Activated CD4-positive, alpha-beta T cell treated with anti-CD3 and anti-CD28 coated beads, Interleukin-2, amount 50 U/mL, for 48 hours (primary cell): ENCODE data around the gene MZB1.

ENCODE experiments used
- DNase-seq, 2 experiments: peaks; one replicate each; pipeline ENCODE4 v3.0.0-alpha.2; 2020

MZB1 gene, protein sequence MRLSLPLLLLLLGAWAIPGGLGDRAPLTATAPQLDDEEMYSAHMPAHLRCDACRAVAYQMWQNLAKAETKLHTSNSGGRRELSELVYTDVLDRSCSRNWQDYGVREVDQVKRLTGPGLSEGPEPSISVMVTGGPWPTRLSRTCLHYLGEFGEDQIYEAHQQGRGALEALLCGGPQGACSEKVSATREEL

GRCh38 chr5:139389701-139390638, at the start of gene MZB1:
Gene MZB1, minus strand, starts transcription at chr5:139389913. Its CDS starts 57 bp downstream, at chr5:139389856.
- DNase-seq, result peak; percentile 66 to 68

DNA sequence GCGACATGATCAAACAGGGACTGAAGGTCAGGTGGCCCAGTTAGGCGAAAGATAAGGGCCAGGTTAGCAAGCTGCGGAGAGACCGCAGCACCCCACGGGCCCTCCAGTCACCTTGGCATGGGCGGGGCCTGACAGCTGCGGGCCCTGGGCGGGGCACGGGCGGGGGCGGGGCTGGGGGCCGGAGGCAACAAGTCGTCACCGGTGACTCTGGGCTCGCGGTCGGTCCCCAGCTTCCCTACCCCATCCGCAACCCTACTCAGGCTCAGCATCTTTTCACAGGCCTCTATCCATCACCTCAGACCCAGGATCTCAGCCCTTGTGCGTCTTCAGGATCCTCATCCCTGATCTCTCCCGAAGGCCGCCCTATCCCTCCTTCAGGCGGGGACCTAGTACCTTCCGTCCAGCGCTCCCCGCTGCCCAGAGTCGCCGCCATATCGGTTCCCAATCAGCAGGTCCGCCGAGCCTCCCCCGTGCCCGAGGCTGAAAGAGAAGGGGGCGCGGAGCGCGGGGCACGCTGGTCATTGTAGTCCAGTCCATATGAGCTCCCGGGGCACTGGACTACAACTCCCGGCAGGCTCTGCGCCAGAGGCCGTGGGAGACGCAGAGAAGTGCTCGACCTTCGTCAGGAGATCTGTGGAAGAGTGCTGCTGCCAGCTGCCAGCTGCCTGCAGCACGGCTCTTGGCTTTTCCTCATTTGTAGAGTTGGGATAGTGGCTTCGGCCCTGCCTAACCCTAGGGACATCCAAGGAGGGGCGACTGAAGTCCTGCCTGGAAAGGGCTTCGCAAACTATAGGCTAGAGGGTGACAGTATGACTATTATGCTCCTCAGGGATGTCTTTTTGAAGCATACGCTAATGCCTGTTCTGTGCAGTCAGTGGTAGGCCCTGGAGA, 49.5 kb upstream of the MZB1 start, which contains the start of gene DNAJC18:
TSS of gene DNAJC18 (minus strand) at position 513 of the 891 bp plus-strand sequence. CDS start at position 433, 80 bp downstream.
- peak; percentile 93 to 95 for DNase-seq

DNA sequence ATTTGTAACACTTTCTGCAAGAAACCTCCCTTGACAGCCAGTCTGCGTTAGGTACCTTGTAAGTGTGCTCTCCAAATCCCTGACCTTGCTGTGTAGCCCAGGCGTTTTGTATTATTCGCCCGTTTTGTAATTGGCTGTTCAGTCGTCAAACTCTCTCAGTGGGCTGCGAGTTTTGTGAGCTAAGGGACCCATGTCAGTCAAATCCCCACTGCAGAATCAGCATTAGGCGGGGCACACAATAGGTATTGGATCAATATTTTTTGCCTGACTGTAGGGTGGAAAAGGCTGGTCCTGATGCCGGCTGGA, 48.9 kb upstream of the MZB1 start:
- DNase-seq, result no peak

GRCh38 chr5:139435676-139436075, 46.0 kb upstream of the MZB1 start:
- no peak for DNase-seq

DNA sequence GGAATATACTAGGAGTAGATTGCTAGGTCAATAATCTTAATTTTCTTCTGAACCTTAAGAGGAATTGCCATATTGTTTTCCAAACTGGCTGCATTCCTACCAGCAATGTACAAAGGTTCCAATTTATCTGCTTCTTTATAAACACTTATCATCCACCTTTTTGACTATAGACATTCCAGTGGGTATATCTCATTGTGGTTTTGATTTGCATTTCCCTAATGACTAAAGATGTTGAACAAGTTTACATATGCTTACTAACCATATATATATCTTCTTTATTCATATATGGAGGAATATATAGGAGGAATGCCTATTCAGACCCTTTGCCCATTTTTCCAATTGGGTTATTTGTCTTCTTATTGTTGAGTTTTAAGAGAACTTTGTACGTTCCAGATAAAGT, 42.0 kb upstream of the MZB1 start:
- no peak for DNase-seq

DNA sequence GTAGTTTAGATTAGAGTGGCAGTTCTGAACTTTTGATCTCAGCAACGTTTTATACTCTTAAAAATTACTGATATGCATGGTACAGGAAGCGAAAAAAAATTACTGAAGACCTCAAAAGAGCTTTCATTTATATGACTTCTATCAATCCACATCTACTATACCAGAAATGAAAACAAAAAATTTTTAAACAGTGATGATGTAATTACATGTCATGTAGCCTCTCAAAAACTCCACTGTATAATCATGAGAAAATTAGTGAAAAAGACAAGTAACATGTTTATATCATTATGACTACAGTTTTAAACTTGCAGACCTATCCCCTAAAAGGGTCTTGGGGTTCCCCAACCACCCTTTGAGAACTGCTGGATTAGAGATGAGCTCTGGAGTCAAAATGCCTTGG, 40.3 kb upstream of the MZB1 start:
- DNase-seq, result no peak

DNA sequence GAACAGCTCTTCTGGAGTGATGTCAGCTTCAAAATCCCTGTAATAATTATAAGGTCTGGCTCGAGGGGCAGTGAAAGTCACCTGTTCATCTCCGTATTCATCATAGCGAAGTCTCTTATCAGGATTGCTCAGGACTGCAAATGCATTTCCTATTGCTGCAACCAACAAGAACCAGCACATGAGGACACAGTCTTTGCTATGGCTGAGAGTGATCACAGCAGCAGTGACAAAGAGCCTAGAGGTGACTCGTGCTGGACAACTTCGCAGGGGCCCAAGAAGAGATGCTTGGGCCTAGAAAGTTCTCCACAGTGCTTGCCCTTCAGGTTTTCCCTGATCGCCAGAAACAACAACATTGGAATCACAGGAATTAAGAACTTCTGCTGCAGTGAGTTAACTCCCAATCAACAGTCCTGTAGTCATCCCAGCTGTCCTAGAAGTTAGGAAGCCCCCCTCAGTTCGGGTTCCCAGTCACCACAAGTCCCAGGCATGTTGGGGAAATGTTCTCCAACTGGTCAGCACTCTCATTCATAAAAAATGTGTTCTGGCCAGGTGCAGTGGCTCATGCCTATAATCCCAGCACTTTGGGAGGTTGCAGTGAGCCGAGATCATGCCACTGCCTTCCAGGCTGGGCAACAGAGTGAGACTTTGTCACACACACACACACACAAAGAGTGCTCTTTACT, 36.6 kb upstream of the MZB1 start:
- no peak for DNase-seq

GRCh38 chr5:139425497-139425896, 35.8 kb upstream of the MZB1 start:
- no peak for DNase-seq

GRCh38 chr5:139422307-139422893, 32.7 kb upstream of the MZB1 start:
- peak in 1 of 2 experiments; percentile 33 for DNase-seq

- DNase-seq, result no peak
These were observed 29.8 kb upstream of the MZB1 start for GRCh38 chr5:139419226-139420192.

DNA sequence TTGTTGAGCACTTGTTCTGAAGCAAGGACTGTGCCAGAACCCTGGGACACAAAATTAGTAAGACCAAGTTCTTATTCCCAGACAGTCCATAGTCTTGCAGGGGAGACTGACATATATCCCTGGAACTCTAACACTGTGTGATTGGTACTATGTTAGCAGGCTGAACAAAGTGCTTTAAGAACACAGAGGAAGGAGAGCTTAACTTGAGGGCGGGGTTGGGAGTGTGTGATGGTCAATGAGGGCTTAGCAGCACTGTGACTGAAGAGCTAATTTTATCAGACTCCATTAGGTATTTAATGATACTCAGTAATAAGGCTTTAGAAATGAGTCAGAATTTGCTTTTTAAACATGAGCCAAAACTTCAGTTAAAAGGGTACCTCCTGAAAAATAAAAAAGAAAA, 29.1 kb upstream of the MZB1 start:
- DNase-seq, result no peak

- no peak for DNase-seq
These were observed 27.5 kb upstream of the MZB1 start for GRCh38 chr5:139417214-139417613.

GRCh38 chr5:139416651-139417050, 26.9 kb upstream of the MZB1 start:
- no peak for DNase-seq

DNA sequence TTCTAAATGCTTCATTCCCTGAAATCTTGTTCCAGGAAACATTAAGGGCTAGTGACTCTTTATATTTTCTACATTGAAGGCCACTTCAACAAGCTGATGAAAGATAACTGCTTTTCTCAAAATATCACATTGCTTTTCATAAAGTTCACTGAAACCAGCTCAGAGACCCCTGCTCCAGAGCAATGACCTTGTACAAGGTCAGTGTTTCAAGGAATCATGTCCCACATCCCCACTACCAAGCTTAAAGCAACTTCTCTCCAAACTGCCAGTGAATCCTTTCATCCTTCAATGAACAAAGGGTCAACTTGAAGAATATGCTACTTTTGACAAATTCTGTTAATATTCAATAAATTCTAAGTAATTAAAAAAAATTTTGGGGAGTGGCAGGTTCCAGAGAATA, 26.2 kb upstream of the MZB1 start:
- no peak for DNase-seq

GRCh38 chr5:139415221-139415861, 25.6 kb upstream of the MZB1 start:
- DNase-seq, result peak; percentile 51 to 67

DNA sequence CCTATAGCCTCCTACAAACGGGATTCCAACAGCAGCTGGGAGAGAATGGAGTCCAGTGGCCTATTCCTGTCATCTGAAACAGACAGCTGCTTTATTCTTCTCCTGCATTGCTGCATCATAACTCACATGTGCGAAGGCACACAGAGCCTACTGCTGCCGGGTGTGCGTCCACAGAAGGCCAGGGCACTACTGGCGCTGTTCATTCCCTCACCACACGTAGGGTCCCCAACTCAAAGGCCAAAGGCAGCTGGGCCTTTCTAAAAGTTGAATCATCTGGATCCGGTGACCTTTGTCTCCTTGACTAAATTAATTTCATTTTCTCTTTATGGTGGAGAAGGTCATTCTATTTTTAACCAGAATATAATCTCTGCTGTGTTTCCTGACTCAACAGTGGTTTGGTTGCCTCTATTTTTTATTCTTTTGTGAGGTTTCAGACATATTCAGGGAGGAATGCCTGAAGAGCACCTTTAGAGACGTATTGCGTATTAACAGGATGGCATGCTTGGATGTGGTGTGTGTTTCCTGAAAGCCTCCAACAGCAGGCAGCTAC, 24.9 kb upstream of the MZB1 start:
- DNase-seq, result no peak

DNA sequence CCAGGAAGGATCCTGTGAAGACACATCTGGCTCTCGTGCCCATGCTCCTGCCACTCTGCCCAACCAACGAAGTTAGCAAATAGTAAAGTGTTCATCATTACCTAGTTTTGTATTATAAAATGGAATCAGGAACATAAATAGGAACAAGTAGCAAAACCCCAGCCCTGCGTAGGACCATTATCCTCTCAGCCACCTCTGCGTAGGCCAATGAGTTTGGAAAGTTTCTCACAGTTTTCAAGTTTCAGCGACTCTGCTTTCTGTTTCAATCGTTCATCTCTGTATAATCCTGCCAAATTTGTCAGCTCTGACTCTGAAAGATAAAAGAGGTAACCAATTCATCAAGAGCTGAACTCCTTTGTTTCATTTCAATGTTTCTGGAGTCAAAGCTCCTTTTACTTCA, 24.2 kb upstream of the MZB1 start:
- DNase-seq, result peak in 1 of 2 experiments; percentile 36

GRCh38 chr5:139413153-139413552, 23.4 kb upstream of the MZB1 start:
- DNase-seq, result no peak

- DNase-seq, result no peak
These were observed 21.5 kb upstream of the MZB1 start for GRCh38 chr5:139410993-139411828.
